Measurements from ENCODE around the gene IQSEC2.

DNA sequence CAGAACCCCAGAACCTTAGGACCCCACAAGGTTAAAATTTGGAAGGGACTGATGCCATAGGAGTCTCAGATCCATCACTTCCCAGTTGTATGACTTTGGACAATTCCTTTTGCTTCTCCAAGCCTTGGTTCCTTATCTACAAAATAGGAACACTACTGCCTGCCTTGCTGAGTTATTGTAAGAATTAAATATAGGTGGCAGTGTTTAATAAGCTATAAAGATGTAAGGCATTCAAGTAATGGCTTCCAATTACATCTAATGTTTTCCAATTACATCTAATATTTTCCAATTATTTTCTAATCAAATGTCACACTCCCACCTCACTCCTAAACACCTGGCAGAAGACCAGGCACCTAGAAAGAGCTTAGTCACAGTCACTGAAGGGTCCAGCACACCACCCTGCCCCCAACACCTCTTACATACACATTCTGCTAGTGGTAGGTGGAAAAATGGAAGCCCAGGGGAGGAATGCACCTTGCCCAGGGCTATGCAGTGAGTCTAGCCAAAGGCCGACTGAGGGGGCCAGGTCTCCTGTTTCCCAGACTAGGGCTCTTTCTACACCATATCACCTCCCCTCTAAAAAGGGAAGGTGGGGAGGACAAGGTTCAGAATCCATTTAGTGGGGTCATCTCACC is 31.9 kb downstream of the IQSEC2 start:
- no peak for TF ChIP-seq CTCF (IDR thresholded peaks at IDR 0.05)
- no peak for TF ChIP-seq POLR2A (IDR thresholded peaks at IDR 0.05)
